ENCODE measurements around the gene VAV2. TPM values are rescaled to one million over a fixed set of nuclear protein-coding genes. Genes with fewer than 3 reads are reported as not detected.

The VAV2 gene
- total and polyA plus RNA-seq, 4 donors, result 4.9 to 26.4 (median 17.0) TPM

- no peak for TF ChIP-seq ZBTB33 (IDR thresholded peaks at IDR 0.05)
Measured at GRCh38 chr9:133786371-133786753, 205.8 kb downstream of the VAV2 start (continued).

GRCh38 chr9:133785753-133786370 is 206.3 kb downstream of the VAV2 start:
- no peaks in the 10 kb centered on the region for H3K27me3 ChIP-seq (ENCODE audit: control insufficient read depth in 4 of 4, insufficient read depth in 4 of 4, low read length in 3 of 4)
- no peak overlapping the region for H3K4me3 ChIP-seq (ENCODE audit: low read depth in 1 of 3, low read length in 3 of 3)
- no peak overlapping the region for H3K27ac ChIP-seq (ENCODE audit: low read depth in 1 of 2, low read length in 2 of 2)

More at GRCh38 chr9:133785753-133786370, 206.3 kb downstream of the VAV2 start:
- DNase-seq (ENCODE audit: low spot score), result no peak
- 93% methylated on average over 16 of the region's 16 CpGs for WGBS
- Histone ChIP-seq H3K9ac (ENCODE audit: low read depth in 1 of 2, low read length in 2 of 2) (no peak overlapping the region), H3K4me1 (ENCODE audit: control insufficient read depth in 4 of 4, insufficient read depth in 4 of 4, low read length in 3 of 4) (peaks cover 9 to 22% (median 18%) of the 10 kb centered on the region in 4 donors), H3K36me3 (ENCODE audit: control insufficient read depth in 4 of 4, insufficient read depth in 3 of 4, low read depth in 1 of 4, low read length in 3 of 4) (peaks cover 0 to 36% (median 11%) of the 10 kb centered on the region in 4 donors), H3K9me3 (ENCODE audit: control insufficient read depth in 4 of 4, low read length in 3 of 4) (no peaks in the 10 kb centered on the region)
- no peak for TF ChIP-seq REST (IDR thresholded peaks at IDR 0.05)
- TF ChIP-seq FOXA1 (IDR thresholded peaks at IDR 0.05), result no peak
- no peak for TF ChIP-seq YY1 (IDR thresholded peaks at IDR 0.05)
- TF ChIP-seq RAD21 (IDR thresholded peaks at IDR 0.05), result no peak
- TF ChIP-seq JUND (IDR thresholded peaks at IDR 0.05), result no peak
- TF ChIP-seq ATF3 (IDR thresholded peaks at IDR 0.05), result no peak
- no peak for TF ChIP-seq FOXA2 (IDR thresholded peaks at IDR 0.05)
- no peak for TF ChIP-seq MAX (IDR thresholded peaks at IDR 0.05)
- TF ChIP-seq SP1 (IDR thresholded peaks at IDR 0.05), result no peak
- TF ChIP-seq EGR1 (IDR thresholded peaks at IDR 0.05; ENCODE audit: low read depth in 2 of 2), result no peak
- TF ChIP-seq HNF4G (IDR thresholded peaks at IDR 0.05), result no peak
- TF ChIP-seq RXRA (IDR thresholded peaks at IDR 0.05), result no peak
- no peak for TF ChIP-seq CTCF (IDR thresholded peaks at IDR 0.05; ENCODE audit: low read depth, low read length, missing input control)
